ENCODE results near the gene MBTPS1.

DNA sequence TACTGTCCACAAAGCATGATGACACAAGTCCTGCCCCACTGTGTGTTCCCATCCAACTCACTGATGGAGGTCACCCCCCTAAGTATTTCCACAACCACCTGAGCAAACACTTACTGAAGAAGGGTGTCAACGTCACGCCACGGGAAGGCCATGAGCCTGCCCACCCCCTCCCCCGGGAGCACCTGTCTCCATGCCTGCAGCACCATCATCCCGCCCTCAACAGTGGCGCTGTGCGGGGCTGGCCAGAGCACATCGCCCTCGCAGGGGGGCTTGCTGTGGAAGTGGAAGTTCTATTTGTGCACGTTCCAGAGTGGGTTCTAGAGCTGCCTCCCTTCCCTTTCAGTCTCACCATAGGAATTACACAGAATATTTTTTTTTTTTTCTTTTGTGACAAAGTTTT lies 4.3 kb upstream of the MBTPS1 start:
- no peak for TF ChIP-seq RAD21 (IDR thresholded peaks at IDR 0.05)
- TF ChIP-seq, protein P1, sequence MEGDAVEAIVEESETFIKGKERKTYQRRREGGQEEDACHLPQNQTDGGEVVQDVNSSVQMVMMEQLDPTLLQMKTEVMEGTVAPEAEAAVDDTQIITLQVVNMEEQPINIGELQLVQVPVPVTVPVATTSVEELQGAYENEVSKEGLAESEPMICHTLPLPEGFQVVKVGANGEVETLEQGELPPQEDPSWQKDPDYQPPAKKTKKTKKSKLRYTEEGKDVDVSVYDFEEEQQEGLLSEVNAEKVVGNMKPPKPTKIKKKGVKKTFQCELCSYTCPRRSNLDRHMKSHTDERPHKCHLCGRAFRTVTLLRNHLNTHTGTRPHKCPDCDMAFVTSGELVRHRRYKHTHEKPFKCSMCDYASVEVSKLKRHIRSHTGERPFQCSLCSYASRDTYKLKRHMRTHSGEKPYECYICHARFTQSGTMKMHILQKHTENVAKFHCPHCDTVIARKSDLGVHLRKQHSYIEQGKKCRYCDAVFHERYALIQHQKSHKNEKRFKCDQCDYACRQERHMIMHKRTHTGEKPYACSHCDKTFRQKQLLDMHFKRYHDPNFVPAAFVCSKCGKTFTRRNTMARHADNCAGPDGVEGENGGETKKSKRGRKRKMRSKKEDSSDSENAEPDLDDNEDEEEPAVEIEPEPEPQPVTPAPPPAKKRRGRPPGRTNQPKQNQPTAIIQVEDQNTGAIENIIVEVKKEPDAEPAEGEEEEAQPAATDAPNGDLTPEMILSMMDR (IDR thresholded peaks at IDR 0.05; ENCODE audit: low read depth, low read length, missing input control) = no peak
- TF ChIP-seq, protein P2, sequence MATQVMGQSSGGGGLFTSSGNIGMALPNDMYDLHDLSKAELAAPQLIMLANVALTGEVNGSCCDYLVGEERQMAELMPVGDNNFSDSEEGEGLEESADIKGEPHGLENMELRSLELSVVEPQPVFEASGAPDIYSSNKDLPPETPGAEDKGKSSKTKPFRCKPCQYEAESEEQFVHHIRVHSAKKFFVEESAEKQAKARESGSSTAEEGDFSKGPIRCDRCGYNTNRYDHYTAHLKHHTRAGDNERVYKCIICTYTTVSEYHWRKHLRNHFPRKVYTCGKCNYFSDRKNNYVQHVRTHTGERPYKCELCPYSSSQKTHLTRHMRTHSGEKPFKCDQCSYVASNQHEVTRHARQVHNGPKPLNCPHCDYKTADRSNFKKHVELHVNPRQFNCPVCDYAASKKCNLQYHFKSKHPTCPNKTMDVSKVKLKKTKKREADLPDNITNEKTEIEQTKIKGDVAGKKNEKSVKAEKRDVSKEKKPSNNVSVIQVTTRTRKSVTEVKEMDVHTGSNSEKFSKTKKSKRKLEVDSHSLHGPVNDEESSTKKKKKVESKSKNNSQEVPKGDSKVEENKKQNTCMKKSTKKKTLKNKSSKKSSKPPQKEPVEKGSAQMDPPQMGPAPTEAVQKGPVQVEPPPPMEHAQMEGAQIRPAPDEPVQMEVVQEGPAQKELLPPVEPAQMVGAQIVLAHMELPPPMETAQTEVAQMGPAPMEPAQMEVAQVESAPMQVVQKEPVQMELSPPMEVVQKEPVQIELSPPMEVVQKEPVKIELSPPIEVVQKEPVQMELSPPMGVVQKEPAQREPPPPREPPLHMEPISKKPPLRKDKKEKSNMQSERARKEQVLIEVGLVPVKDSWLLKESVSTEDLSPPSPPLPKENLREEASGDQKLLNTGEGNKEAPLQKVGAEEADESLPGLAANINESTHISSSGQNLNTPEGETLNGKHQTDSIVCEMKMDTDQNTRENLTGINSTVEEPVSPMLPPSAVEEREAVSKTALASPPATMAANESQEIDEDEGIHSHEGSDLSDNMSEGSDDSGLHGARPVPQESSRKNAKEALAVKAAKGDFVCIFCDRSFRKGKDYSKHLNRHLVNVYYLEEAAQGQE (IDR thresholded peaks at IDR 0.05) = no peak
- no peak for TF ChIP-seq EGR1 (IDR thresholded peaks at IDR 0.05; ENCODE audit: low read depth in 2 of 2)
- TF ChIP-seq, protein P3, sequence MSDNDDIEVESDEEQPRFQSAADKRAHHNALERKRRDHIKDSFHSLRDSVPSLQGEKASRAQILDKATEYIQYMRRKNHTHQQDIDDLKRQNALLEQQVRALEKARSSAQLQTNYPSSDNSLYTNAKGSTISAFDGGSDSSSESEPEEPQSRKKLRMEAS (IDR thresholded peaks at IDR 0.05) = no peak
- no peak for TF ChIP-seq YY1 (IDR thresholded peaks at IDR 0.05)
- no peak for TF ChIP-seq SP1 (IDR thresholded peaks at IDR 0.05)
- no peak for TF ChIP-seq TAF1 (conservative IDR thresholded peaks at IDR 0.05)
- no peak for TF ChIP-seq JUND (IDR thresholded peaks at IDR 0.05)
- TF ChIP-seq RXRA (IDR thresholded peaks at IDR 0.05) = no peak
- TF ChIP-seq FOXA1 (IDR thresholded peaks at IDR 0.05) = no peak
- TF ChIP-seq, protein P4, sequence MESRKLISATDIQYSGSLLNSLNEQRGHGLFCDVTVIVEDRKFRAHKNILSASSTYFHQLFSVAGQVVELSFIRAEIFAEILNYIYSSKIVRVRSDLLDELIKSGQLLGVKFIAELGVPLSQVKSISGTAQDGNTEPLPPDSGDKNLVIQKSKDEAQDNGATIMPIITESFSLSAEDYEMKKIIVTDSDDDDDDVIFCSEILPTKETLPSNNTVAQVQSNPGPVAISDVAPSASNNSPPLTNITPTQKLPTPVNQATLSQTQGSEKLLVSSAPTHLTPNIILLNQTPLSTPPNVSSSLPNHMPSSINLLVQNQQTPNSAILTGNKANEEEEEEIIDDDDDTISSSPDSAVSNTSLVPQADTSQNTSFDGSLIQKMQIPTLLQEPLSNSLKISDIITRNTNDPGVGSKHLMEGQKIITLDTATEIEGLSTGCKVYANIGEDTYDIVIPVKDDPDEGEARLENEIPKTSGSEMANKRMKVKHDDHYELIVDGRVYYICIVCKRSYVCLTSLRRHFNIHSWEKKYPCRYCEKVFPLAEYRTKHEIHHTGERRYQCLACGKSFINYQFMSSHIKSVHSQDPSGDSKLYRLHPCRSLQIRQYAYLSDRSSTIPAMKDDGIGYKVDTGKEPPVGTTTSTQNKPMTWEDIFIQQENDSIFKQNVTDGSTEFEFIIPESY (IDR thresholded peaks at IDR 0.05) = no peak
- TF ChIP-seq FOXA2 (IDR thresholded peaks at IDR 0.05) = no peak
- TF ChIP-seq, protein P5, sequence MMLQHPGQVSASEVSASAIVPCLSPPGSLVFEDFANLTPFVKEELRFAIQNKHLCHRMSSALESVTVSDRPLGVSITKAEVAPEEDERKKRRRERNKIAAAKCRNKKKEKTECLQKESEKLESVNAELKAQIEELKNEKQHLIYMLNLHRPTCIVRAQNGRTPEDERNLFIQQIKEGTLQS (IDR thresholded peaks at IDR 0.05) = no peak

Measured in liver (tissue), 3 donors.